GM19467 (cell line): ENCODE results near the gene C19orf53.

Experiments
- ATAC-seq: cut with Tn5 transposase; IDR thresholded peaks from one replicate; pipeline ENCODE4 v1.9.1; 2021; ENCODE audit warnings: mild to moderate bottlenecking, moderate library complexity; ENCODE audit not compliant: unreplicated experiment

The C19orf53 gene

DNA sequence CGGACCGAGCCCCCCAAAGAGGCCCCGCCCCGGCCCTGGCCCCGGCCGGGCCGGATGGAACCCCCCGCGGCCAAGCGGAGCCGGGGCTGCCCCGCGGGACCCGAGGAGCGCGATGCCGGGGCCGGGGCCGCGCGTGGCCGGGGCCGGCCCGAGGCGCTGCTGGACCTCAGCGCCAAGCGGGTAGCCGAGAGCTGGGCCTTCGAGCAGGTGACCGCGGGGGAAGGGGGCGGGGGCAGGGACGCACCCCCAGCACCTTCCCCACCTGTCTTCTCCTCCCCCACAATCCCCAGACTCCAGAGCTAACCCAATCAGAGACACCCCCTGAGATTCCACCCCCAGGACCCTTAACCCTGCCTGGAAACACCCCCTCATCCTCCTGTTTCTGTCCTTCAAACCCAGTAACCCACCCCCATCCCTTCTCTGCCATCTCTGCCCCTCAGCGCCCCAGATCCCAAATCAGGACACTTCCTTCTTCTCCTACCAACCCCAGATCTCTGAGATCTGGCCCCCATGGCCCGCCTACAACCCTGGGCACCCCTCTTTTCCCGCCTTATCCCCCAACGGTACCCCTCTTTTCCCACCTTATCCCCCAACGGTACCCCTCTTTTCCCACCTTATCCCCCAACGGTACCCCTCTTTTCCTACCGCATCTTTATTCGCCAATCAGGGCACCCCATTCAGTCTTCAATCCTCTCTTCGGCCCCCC is 21.5 kb downstream of the C19orf53 start:
- peak; percentile 24 for ATAC-seq

DNA sequence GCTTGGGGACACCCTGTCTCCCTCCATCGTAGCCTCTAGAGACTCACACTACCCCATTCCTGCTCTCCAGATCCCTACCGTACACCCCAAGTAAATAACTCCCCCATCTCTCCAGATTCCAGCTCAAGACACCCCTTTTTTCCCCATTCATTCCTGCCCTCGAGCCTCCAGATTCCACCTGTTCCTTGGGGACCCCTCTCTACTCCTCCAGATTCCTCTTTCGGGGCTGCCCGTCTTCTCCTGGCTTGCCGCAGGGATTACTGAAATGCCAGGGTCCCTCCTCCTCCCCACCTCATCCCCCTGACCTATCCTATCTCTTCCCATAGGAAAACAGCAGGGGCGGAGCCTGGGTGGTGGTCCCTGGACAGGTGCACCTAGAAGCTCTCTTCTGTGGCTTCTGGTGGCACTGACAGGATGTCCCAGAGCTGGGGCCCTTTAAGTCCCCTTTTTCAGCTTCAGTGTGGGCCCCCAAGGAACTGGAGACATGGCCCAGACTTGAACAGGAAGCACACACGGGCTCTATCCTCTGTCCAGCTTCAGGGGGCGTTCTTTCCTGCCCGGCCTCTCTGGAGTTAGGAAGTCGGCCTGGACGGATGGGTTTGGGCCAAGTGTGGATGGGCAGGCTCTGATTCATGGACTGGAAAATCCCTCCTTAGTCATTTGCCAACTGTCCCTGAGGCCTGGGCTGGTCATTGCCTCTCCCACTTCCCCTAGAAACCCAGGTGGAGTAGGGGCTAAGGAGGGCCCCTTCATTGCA is 22.2 kb downstream of the C19orf53 start:
- no peak for ATAC-seq

GRCh38 chr19:13797058-13797440 is 22.8 kb downstream of the C19orf53 start:
- ATAC-seq = no peak

DNA sequence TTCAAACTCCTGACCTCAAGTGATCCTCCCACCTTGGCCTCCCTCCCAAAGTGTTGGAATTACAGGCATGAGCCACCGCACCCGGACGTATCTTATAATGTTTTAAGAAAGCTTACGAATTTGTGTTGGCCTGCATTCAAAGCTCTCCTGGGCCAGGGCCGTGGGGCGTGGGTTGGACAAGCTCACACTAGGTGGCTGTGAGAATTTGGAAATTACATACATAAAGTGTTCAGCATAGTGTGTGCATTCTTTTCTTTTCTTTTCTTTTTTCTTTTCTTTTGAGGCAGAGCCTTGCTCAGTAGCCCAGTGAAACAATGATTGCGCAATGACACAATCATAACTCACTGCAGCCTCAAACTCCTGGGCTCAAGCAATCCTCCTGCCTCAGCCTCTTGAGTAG is 23.6 kb downstream of the C19orf53 start:
- no peak for ATAC-seq

- no peak for ATAC-seq
These were observed 25.4 kb downstream of the C19orf53 start for GRCh38 chr19:13799669-13800068.

- ATAC-seq = no peak
These were observed 28.8 kb downstream of the C19orf53 start for GRCh38 chr19:13803038-13803437.

DNA sequence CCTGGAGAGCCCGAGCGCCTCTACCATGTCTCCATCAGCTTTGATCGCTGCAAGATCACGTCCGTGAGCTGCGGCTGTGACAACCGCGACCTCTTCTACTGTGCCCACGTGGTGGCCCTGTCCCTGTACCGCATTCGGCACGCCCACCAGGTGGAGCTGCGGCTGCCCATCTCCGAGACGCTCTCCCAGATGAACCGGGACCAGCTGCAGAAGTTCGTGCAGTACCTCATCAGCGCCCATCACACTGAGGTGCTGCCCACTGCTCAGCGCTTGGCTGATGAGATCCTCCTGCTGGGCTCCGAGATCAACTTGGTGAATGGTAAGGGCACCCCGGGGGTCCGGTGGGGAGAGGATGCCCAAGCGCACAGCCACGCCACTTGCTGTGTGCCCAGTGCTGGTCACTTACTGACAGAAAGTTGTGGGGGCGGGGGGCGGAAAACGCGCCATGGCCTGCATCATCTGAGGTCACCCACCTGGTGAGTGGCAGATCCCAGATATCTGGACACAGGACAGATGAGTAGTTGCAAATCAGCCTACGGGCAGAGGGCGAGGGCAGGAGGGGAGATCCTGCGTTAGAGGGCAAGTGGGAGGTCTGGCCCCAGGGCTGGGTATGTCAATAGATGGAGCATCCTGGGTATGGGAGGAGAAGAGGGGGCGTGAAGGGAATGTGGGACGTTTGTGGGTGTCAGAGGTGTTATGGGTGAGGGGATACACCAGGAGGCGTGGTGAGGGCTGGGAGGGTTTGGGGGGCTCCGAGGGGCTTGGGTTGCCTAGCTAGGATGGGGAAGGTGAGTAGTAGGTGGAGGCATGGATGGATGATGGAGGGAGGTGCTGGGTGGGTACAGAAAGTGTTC is 30.8 kb downstream of the C19orf53 start:
- no peak for ATAC-seq

GRCh38 chr19:13806728-13807127 is 32.5 kb downstream of the C19orf53 start:
- ATAC-seq = no peak

DNA sequence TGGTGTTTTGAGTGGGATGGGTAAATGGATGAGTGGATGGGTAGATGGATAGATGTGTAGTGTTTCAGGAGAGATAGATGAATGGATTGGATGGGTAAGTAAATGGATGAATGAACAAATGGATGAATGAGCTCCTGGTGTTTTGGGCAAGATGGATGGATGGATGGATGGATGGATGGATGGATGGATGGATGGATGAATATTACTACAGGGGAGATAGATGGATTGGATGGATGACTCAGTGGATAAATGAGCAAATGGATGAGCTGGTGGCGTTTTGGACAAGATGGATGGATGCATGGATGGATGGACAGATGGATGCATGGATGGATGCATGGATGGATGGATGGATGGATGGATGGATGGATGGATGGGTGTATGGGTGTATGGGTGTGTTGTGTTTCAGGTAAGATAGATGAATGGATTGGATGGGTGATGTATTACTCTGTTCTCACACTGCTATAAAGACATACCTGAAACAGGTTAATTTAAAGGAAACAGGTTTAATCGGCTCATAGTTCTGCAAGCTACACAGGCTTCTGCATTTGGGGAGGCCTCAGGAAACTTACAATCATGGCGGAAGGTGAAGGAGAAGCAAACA is 33.3 kb downstream of the C19orf53 start:
- ATAC-seq = no peak

GRCh38 chr19:13808856-13809255 is 34.6 kb downstream of the C19orf53 start:
- no peak for ATAC-seq

GRCh38 chr19:13812544-13812943 is 38.3 kb downstream of the C19orf53 start:
- no peak for ATAC-seq

- no peak for ATAC-seq
These were observed 38.9 kb downstream of the C19orf53 start for GRCh38 chr19:13813147-13813546.

GRCh38 chr19:13814550-13814949 is 40.3 kb downstream of the C19orf53 start:
- no peak for ATAC-seq

DNA sequence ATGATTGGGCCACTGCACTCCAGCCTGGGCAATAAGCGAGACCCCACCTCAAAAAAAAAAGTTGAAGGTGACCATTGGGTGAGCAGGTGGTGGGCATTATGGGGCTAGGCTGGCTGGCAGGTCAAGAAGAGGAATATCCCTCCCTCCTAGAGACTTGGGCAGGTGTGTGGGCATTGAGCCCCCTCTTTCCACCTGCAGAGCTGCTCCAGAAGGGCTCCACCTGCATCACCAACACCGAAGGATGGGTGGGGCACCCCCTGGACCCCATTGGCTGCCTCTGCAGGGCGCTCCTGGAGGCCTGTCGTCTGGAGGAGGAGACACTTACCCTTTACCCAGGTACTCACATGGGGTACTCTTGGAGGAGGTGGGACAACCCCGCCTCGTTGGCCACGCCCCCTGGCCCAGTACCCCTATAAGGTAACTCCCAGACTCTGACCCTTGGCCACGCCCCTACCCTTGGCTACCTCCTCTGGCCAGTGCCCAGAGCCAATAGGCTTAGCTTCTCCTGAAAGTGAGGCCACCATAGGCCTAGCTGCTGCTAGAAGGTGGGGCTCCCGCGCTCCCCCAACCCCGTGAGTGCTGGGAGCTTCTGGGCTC is 42.9 kb downstream of the C19orf53 start:
- no peak for ATAC-seq

- no peak for ATAC-seq
These were observed 43.5 kb downstream of the C19orf53 start for GRCh38 chr19:13817615-13818371.

GRCh38 chr19:13819238-13819637 is 45.0 kb downstream of the C19orf53 start:
- no peak for ATAC-seq

- ATAC-seq = no peak
These were observed 47.0 kb downstream of the C19orf53 start for GRCh38 chr19:13821292-13821691.

GRCh38 chr19:13823256-13823655 is 49.0 kb downstream of the C19orf53 start:
- ATAC-seq = no peak

DNA sequence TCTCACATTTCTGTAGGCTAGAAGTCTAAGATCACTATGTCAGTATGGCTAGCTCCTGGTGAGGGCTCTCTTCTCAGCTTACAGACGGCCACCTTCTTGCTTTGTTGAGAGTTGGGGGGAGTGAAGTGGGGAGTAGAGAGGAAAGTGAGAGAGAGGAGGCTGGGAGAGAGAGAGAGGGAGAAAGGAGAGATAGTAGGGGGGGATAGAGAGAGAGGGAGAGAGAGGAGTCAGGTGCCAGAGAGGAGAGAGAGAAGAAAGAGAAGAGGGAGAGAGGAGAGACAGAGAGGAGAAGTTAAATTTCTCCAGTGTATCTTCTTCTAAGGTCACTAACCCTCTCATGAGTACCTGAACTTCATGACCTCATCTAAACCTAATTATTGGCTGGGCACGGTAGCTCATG is 49.6 kb downstream of the C19orf53 start:
- no peak for ATAC-seq

DNA sequence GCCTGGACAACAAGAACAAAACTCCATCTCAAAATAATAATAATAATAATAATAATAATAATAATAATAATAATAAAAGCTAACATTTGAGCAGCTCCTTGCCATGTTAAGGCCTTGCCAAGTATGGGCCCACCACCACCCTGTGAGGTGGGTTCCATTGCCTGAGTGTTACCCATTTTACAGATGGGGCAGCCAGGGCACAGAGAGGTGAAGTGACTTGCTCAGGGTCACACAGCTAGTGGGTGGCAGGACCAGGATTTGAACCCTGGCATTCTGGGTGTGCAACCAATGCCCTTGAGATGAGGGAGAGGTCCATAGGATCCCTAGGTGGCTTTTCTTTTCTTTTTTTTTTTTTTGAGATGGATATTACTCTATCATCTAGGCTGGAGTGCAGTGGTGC is 50.4 kb downstream of the C19orf53 start:
- ATAC-seq = no peak
